HG03439 (cell line): ENCODE data around the gene PIGU.
"Not testable (repeated sequence)": the region's sequence is repeated elsewhere in the genome, so short reads cannot be mapped to it uniquely, and the experiment has no call there.

Experiments used
- ATAC-seq: cut with Tn5 transposase; IDR thresholded peaks from one replicate; pipeline ENCODE4 v1.9.1; 2021; ENCODE audit warnings: mild to moderate bottlenecking, moderate library complexity; ENCODE audit not compliant: unreplicated experiment

The PIGU gene

GRCh38 chr20:34537651-34538050, 139.2 kb downstream of the PIGU start:
- no peak for ATAC-seq

GRCh38 chr20:34536798-34537394, 140.0 kb downstream of the PIGU start:
- no peak for ATAC-seq

- ATAC-seq, result no peak
Measured at GRCh38 chr20:34535857-34536256, 141.0 kb downstream of the PIGU start.

- no peak for ATAC-seq
Measured at GRCh38 chr20:34535301-34535840, 141.5 kb downstream of the PIGU start.

GRCh38 chr20:34534391-34535165, 142.3 kb downstream of the PIGU start:
- no peak for ATAC-seq

GRCh38 chr20:34532756-34533155, 144.1 kb downstream of the PIGU start:
- ATAC-seq, result no peak

- no peak for ATAC-seq
Measured at GRCh38 chr20:34532320-34532719, 144.6 kb downstream of the PIGU start.

GRCh38 chr20:34531608-34532265, 145.2 kb downstream of the PIGU start:
- ATAC-seq, result no peak

- no peak for ATAC-seq
Measured at GRCh38 chr20:34530342-34530741, 146.6 kb downstream of the PIGU start.

- ATAC-seq, result no peak
Measured at GRCh38 chr20:34529742-34530141, 147.2 kb downstream of the PIGU start.

- ATAC-seq, result no peak
Measured at GRCh38 chr20:34528921-34529297, 148.0 kb downstream of the PIGU start.

- no peak for ATAC-seq
Measured at GRCh38 chr20:34527016-34527415, 149.9 kb downstream of the PIGU start.

GRCh38 chr20:34526466-34526865, 150.4 kb downstream of the PIGU start:
- ATAC-seq, result no peak

- no peak for ATAC-seq
Measured at GRCh38 chr20:34525709-34526416, 151.0 kb downstream of the PIGU start.

GRCh38 chr20:34525342-34525708, 151.6 kb downstream of the PIGU start:
- ATAC-seq, result no peak

GRCh38 chr20:34524426-34524825, 152.5 kb downstream of the PIGU start:
- ATAC-seq, result no peak

GRCh38 chr20:34522969-34523871, 153.7 kb downstream of the PIGU start:
- ATAC-seq, result no peak

GRCh38 chr20:34519841-34520240, 157.1 kb downstream of the PIGU start:
- not testable (repeated sequence) for ATAC-seq

- not testable (repeated sequence) for ATAC-seq
Measured at GRCh38 chr20:34518863-34519262, 158.0 kb downstream of the PIGU start.

GRCh38 chr20:34517114-34517505, 159.8 kb downstream of the PIGU start:
- ATAC-seq, result no peak
